Lower leg skin (tissue), 4 donors: ENCODE results near the gene RMC1. TPM values are rescaled to one million over a fixed set of nuclear protein-coding genes. Genes with fewer than 3 reads are reported as not detected.
"Not testable (repeated sequence)": the region's sequence is repeated elsewhere in the genome, so short reads cannot be mapped to it uniquely, and the experiment has no call there.

Source experiments
- DNase-seq, 2 donors: peaks; one replicate each; pipeline ENCODE4 v3.0.0-alpha.2; 2019; ENCODE audit warnings: low spot score in 2 of 2
- H3K4me3 ChIP-seq: fragments of 200-600 bp; sonication (generic); 2 replicates; pipeline ENCODE4 v1.5.1; 2017; ENCODE audit warnings: mild to moderate bottlenecking, low read depth; ENCODE audit not compliant: poor library complexity, severe bottlenecking
- POLR2A ChIP-seq, 2 donors: fragments of 450-650 bp; IDR thresholded peaks; one replicate each; pipeline ENCODE4 v1.6.1; 2016 to 2017; ENCODE audit warnings: antibody characterized with exemption in 2 of 2, mild to moderate bottlenecking in 1 of 2, moderate library complexity in 1 of 2
- WGBS, 2 donors: methylation state at CpG; one replicate each; pipeline ENCODE4 v1.1.5; 2018; 5-methylcytosine and 5-hydroxymethylcytosine counted together
- intact Hi-C: fragments of 100-400 bp; cut with DNase I; formaldehyde crosslinking; loops from one replicate; pipeline ENCODE4 v1.15.0; 2023; ENCODE audit warnings: low total_unique reads
- total RNA-seq, 4 donors: library from RNA; depleted of rRNA; stranded (reverse); fragments of >200 nt; gene quantifications; one replicate each; pipeline ENCODE4 v1.1.0, GENCODE V29; 2016
- TF ChIP-seq, protein P1 (sequence below), 3 donors: fragments of 450-650 bp; IDR thresholded peaks; one replicate each; pipeline ENCODE4 v1.5.1; 2016; ENCODE audit warnings: antibody characterized with exemption in 3 of 3, mild to moderate bottlenecking in 3 of 3, moderate library complexity in 2 of 3

Gene RMC1
- total RNA-seq, 4 donors from 2014 or later, result 16.6 to 33.1 (median 25.4) TPM

GRCh38 chr18:23574611-23575308 is 71.4 kb downstream of the RMC1 start:
- intact Hi-C loops, result no loop called here
- no peak for DNase-seq
- WGBS, 2 donors, result 63 to 67% methylated on average over 5 of the region's 5 CpGs
- no peak overlapping the region for H3K4me3 ChIP-seq
- TF ChIP-seq, protein P1, sequence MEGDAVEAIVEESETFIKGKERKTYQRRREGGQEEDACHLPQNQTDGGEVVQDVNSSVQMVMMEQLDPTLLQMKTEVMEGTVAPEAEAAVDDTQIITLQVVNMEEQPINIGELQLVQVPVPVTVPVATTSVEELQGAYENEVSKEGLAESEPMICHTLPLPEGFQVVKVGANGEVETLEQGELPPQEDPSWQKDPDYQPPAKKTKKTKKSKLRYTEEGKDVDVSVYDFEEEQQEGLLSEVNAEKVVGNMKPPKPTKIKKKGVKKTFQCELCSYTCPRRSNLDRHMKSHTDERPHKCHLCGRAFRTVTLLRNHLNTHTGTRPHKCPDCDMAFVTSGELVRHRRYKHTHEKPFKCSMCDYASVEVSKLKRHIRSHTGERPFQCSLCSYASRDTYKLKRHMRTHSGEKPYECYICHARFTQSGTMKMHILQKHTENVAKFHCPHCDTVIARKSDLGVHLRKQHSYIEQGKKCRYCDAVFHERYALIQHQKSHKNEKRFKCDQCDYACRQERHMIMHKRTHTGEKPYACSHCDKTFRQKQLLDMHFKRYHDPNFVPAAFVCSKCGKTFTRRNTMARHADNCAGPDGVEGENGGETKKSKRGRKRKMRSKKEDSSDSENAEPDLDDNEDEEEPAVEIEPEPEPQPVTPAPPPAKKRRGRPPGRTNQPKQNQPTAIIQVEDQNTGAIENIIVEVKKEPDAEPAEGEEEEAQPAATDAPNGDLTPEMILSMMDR (IDR thresholded peaks at IDR 0.05), result no peak

DNA sequence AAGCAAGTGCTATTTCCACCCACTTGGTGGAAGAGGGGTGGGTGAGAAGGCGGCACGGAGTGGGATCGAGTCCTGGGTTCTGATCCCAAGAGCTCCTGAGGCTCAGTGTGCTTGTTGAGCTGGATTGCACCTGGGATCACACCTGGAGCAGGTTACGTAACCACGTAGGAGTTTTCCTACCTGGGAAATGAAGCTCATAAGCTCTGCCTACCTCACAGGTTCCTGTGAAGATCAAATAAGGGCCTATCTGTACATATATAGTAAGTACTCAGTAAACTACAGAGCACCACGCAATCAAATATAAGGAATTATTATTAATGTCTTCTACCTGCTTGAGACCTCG is 72.0 kb downstream of the RMC1 start:
- H3K4me3 ChIP-seq, result no peak overlapping the region
- WGBS, 2 donors, result 92 to 95% methylated on average over 7 of the region's 7 CpGs
- no peak for DNase-seq
- intact Hi-C loops, result no loop called here
- TF ChIP-seq POLR2A (IDR thresholded peaks at IDR 0.05), result no peak
- TF ChIP-seq, protein P1 (IDR thresholded peaks at IDR 0.05), result no peak

DNA sequence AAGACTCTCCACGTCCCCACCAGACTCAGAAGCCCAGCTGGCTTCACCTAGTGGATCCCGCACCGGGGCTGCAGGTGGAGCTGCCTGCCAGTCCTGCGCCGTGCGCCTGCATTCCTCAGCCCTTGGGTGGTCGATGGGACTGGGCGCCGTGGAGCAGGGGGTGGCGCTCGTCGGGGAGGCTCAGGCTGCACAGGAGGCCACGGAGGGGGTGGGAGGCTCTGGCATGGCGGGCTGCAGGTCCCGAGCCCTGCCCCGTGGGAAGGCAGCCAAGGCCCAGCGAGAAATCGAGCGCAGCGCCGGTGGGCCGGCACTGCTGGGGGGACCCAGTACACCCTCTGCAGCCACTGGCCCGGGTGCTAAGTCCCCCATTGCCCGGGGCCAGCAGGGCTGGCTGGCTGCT is 74.2 kb downstream of the RMC1 start:
- H3K4me3 ChIP-seq, intact Hi-C loops, DNase-seq: not testable (repeated sequence)
- WGBS, 2 donors, result 94% methylated on average over 11 to 14 of the region's 24 CpGs

- no peak overlapping the region for H3K4me3 ChIP-seq
- intact Hi-C loops, result no loop called here
- WGBS, 2 donors, result 93 to 96% methylated on average over 6 of the region's 6 CpGs
- TF ChIP-seq, protein P1 (IDR thresholded peaks at IDR 0.05), result no peak
- TF ChIP-seq POLR2A (IDR thresholded peaks at IDR 0.05), result no peak
- no peak for DNase-seq
Measured at GRCh38 chr18:23578067-23578701, 74.9 kb downstream of the RMC1 start.

- DNase-seq, result no peak
- 77 to 80% methylated on average over 8 of the region's 8 CpGs for WGBS, 2 donors
- intact Hi-C loops, result no loop called here
- no peak for TF ChIP-seq POLR2A (IDR thresholded peaks at IDR 0.05)
- TF ChIP-seq, protein P1 (IDR thresholded peaks at IDR 0.05), result no peak
- H3K4me3 ChIP-seq, result no peak overlapping the region
Measured at GRCh38 chr18:23578891-23579653, 75.8 kb downstream of the RMC1 start.

- WGBS, 2 donors, result 70 to 71% methylated on average over 6 of the region's 6 CpGs
- intact Hi-C loops, result loop anchor here (10.0 kb wide), 1 partner anchor 46 kb away; no protein-coding TSS in a partner anchor
- no peak for DNase-seq
- TF ChIP-seq, protein P1 (IDR thresholded peaks at IDR 0.05), result no peak
- no peak for TF ChIP-seq POLR2A (IDR thresholded peaks at IDR 0.05)
- H3K4me3 ChIP-seq, result no peak overlapping the region
Measured at GRCh38 chr18:23580677-23581367, 77.5 kb downstream of the RMC1 start.
